Prostate gland (tissue), 2 donors: ENCODE results near the gene SHISA6.
"Not testable (repeated sequence)": the region's sequence is repeated elsewhere in the genome, so short reads cannot be mapped to it uniquely, and the experiment has no call there.

Source experiments
- CTCF ChIP-seq, 4 experiments: fragments of 200-600 bp in 2 of 4; fragments of 450-650 bp in 2 of 4; sonication (generic) in 2 of 4; IDR thresholded peaks; 1 replicate in 3 of 4; 2 replicates in 1 of 4; pipeline ENCODE4 v1.5.1; 2016 to 2019; ENCODE audit warnings: antibody characterized with exemption in 4 of 4, mild to moderate bottlenecking in 2 of 4, moderate library complexity in 2 of 4
- POLR2A ChIP-seq: fragments of 450-650 bp; IDR thresholded peaks from one replicate; pipeline ENCODE4 v1.6.1; 2016; ENCODE audit warnings: antibody characterized with exemption, mild to moderate bottlenecking
- POLR2AphosphoS5 ChIP-seq: sonication (generic); formaldehyde crosslinking; IDR thresholded peaks from one replicate; pipeline ENCODE4 v1.6.1; 2017; ENCODE audit warnings: antibody characterized with exemption

- not testable (repeated sequence) for TF ChIP-seq POLR2A; CTCF (IDR thresholded peaks at IDR 0.05); POLR2AphosphoS5
Measured at GRCh38 chr17:11316451-11316850, 75.4 kb downstream of the SHISA6 start.
